ENCODE results near the gene TBL1X. TPM values are rescaled to one million over a fixed set of nuclear protein-coding genes. Genes with fewer than 3 reads are reported as not detected.

Gene TBL1X
- total and polyA plus RNA-seq, 2 of the 13 experiments (the other 11 are each of a cell fraction or from before 2014, with no cell fraction given), result 17.6 to 19.9 TPM

DNA sequence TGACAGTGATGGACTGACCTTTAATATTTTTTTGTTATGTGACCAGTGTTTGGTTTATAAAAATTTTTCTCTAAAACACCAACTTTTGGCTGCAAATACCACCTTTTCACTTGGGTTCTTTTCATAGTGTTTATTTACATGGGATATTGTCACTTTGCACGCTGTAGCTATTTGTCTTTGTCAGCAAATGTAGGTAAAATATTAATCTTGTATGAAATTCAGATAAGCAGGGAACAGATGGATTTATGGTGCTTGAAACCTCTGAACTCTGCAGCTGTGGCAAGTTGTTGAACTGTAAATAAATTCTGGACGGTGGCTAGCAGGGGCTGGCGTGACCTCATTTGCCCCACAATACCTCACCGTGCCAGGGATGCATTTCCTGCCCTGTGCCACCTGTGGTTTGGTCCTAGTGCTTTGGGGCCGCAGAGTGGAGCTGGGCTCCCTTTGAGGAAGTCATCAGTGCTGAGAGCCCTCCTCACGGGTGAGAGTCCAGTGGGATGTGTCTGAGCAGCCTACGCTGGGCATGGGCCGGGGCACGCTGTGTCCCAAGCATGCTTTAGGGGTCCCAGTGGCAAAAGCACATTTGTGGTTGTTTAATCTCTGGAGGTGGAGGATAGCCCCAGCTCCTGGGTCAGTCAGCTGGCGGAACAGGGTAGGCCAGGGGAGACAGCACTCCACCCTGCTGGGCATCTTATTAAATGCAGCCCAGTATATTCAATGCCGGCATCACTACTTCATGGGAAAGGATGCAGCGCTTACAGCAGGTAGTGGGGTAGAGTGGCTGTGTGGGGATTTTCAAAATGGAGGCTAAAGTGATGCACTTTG is 108.6 kb downstream of the TBL1X start:
- DNase-seq (ENCODE audit: low spot score), result no peak
- TF ChIP-seq ZNF33A (CRISPR knock-in tag; IDR thresholded peaks at IDR 0.05; ENCODE audit: borderline replicate concordance) (no peak), ZNF337 (CRISPR knock-in tag; IDR thresholded peaks at IDR 0.05; ENCODE audit: borderline replicate concordance, low read depth) (no peak), SP1 (IDR thresholded peaks at IDR 0.05) (no peak), SP1 (CRISPR knock-in tag; IDR thresholded peaks at IDR 0.05) (no peak), MAFK (conservative IDR thresholded peaks at IDR 0.05 in 1 of 2, IDR thresholded peaks at IDR 0.05 in 1 of 2; ENCODE audit: low read length in 2 of 2) (peak in 1 of 2 experiments; percentile 56; a peak in 2 of 4 replicates), SALL1 (CRISPR knock-in tag; IDR thresholded peaks at IDR 0.05) (peak; percentile 57), HNRNPL (IDR thresholded peaks at IDR 0.05; ENCODE audit: low read depth, low read length) (0 out of 2 replicates have a peak, but pooled peaks have one; percentile 65)
- TF ChIP-seq, protein P1, sequence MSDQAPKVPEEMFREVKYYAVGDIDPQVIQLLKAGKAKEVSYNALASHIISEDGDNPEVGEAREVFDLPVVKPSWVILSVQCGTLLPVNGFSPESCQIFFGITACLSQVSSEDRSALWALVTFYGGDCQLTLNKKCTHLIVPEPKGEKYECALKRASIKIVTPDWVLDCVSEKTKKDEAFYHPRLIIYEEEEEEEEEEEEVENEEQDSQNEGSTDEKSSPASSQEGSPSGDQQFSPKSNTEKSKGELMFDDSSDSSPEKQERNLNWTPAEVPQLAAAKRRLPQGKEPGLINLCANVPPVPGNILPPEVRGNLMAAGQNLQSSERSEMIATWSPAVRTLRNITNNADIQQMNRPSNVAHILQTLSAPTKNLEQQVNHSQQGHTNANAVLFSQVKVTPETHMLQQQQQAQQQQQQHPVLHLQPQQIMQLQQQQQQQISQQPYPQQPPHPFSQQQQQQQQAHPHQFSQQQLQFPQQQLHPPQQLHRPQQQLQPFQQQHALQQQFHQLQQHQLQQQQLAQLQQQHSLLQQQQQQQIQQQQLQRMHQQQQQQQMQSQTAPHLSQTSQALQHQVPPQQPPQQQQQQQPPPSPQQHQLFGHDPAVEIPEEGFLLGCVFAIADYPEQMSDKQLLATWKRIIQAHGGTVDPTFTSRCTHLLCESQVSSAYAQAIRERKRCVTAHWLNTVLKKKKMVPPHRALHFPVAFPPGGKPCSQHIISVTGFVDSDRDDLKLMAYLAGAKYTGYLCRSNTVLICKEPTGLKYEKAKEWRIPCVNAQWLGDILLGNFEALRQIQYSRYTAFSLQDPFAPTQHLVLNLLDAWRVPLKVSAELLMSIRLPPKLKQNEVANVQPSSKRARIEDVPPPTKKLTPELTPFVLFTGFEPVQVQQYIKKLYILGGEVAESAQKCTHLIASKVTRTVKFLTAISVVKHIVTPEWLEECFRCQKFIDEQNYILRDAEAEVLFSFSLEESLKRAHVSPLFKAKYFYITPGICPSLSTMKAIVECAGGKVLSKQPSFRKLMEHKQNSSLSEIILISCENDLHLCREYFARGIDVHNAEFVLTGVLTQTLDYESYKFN (CRISPR knock-in tag; conservative IDR thresholded peaks at IDR 0.05), result 0 out of 2 replicates have a peak, but pooled peaks have one; percentile 28
- TF ChIP-seq, protein P2, sequence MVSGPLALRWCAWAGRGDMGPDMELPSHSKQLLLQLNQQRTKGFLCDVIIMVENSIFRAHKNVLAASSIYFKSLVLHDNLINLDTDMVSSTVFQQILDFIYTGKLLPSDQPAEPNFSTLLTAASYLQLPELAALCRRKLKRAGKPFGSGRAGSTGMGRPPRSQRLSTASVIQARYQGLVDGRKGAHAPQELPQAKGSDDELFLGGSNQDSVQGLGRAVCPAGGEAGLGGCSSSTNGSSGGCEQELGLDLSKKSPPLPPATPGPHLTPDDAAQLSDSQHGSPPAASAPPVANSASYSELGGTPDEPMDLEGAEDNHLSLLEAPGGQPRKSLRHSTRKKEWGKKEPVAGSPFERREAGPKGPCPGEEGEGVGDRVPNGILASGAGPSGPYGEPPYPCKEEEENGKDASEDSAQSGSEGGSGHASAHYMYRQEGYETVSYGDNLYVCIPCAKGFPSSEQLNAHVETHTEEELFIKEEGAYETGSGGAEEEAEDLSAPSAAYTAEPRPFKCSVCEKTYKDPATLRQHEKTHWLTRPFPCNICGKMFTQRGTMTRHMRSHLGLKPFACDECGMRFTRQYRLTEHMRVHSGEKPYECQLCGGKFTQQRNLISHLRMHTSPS (CRISPR knock-in tag; IDR thresholded peaks at IDR 0.05; ENCODE audit: low read depth), result peak; percentile 71; the same call in 1 of the 2 replicates
- TF ChIP-seq, protein P3, sequence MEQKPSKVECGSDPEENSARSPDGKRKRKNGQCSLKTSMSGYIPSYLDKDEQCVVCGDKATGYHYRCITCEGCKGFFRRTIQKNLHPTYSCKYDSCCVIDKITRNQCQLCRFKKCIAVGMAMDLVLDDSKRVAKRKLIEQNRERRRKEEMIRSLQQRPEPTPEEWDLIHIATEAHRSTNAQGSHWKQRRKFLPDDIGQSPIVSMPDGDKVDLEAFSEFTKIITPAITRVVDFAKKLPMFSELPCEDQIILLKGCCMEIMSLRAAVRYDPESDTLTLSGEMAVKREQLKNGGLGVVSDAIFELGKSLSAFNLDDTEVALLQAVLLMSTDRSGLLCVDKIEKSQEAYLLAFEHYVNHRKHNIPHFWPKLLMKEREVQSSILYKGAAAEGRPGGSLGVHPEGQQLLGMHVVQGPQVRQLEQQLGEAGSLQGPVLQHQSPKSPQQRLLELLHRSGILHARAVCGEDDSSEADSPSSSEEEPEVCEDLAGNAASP (CRISPR knock-in tag; IDR thresholded peaks at IDR 0.05; ENCODE audit: borderline replicate concordance), result peak; percentile 64; the same call in 1 of the 2 replicates
- TF ChIP-seq, protein P4, sequence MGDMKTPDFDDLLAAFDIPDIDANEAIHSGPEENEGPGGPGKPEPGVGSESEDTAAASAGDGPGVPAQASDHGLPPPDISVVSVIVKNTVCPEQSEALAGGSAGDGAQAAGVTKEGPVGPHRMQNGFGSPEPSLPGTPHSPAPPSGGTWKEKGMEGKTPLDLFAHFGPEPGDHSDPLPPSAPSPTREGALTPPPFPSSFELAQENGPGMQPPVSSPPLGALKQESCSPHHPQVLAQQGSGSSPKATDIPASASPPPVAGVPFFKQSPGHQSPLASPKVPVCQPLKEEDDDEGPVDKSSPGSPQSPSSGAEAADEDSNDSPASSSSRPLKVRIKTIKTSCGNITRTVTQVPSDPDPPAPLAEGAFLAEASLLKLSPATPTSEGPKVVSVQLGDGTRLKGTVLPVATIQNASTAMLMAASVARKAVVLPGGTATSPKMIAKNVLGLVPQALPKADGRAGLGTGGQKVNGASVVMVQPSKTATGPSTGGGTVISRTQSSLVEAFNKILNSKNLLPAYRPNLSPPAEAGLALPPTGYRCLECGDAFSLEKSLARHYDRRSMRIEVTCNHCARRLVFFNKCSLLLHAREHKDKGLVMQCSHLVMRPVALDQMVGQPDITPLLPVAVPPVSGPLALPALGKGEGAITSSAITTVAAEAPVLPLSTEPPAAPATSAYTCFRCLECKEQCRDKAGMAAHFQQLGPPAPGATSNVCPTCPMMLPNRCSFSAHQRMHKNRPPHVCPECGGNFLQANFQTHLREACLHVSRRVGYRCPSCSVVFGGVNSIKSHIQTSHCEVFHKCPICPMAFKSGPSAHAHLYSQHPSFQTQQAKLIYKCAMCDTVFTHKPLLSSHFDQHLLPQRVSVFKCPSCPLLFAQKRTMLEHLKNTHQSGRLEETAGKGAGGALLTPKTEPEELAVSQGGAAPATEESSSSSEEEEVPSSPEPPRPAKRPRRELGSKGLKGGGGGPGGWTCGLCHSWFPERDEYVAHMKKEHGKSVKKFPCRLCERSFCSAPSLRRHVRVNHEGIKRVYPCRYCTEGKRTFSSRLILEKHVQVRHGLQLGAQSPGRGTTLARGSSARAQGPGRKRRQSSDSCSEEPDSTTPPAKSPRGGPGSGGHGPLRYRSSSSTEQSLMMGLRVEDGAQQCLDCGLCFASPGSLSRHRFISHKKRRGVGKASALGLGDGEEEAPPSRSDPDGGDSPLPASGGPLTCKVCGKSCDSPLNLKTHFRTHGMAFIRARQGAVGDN (CRISPR knock-in tag; IDR thresholded peaks at IDR 0.05), result peak; percentile 56; the same call in 1 of the 2 replicates

More for the DNA sequence above, 108.6 kb downstream of the TBL1X start:
- WGBS (ENCODE audit: low lambda C conversion rate), result 14% methylated on average over 4 of the region's 12 CpGs
- ATAC-seq (peak; percentile 71), FAIRE-seq (peak; percentile 37)
- H3K9ac ChIP-seq (ENCODE audit: insufficient read depth, low read depth, low read length), result no peak overlapping the region
- peaks cover 28% of the 10 kb centered on the region for H3K4me1 ChIP-seq (ENCODE audit: insufficient read depth, low read length)
- H3K27ac ChIP-seq (ENCODE audit: extremely low read length, insufficient read depth, low read length), result no peak overlapping the region
- peaks cover 36% of the 10 kb centered on the region for H3K79me2 ChIP-seq (ENCODE audit: insufficient read depth, low read length)
- no peaks in the 10 kb centered on the region for H3K9me3 ChIP-seq (ENCODE audit: low read length)
- in situ Hi-C loops (cut with HindIII; ENCODE audit: extremely low pct_ligation_motif_present, low pct_unique_long_range_greater_than_20kb) (no loop called here), intact Hi-C loops (cut with micrococcal nuclease; ENCODE audit: unreplicated experiment) (no loop called here)
- no TSS peak for BruUV-seq (replicated peaks)
- no peak overlapping the region for H3K4me3 ChIP-seq (replicated peaks in 1 of 3; ENCODE audit: insufficient read depth in 1 of 3, low read depth in 2 of 3, low read length in 3 of 3)
- CTCF ChIA-PET (ENCODE audit: low intra/inter-chr PET ratio, low total read pairs), result no interaction called here
- peaks cover 22% of the 10 kb centered on the region; the same call in 1 of the 2 replicates for H4K20me1 ChIP-seq (ENCODE audit: insufficient read depth, low read length)
- POLR2A ChIA-PET, result no interaction called here
- H3K27me3 ChIP-seq (ENCODE audit: control insufficient read depth in 1 of 2, insufficient read depth in 2 of 2, low read length in 2 of 2), result no peaks in the 10 kb centered on the region
- no peaks in the 10 kb centered on the region; a peak in 1 of 5 replicates for H3K36me3 ChIP-seq (replicated peaks in 1 of 2; ENCODE audit: control insufficient read depth in 1 of 2, insufficient read depth in 2 of 2, low read length in 2 of 2)
- 0 out of 2 replicates have a peak overlapping the region, but pooled peaks have one; percentile 18 for H3K4me2 ChIP-seq (ENCODE audit: low read depth, low read length)
- H2AFZ ChIP-seq (ENCODE audit: low read length), result no peak overlapping the region
